HepG2 (cell line): ENCODE measurements around the gene HMCN1. TPM values are rescaled to one million over a fixed set of nuclear protein-coding genes. Genes with fewer than 3 reads are reported as not detected.

Experiments
- ATAC-seq: fragments of 200-7000 bp; cut with Tn5 transposase; 3 replicates; pipeline ENCODE4 v1.9.1; 2020; ENCODE audit warnings: mild to moderate bottlenecking, moderate library complexity
- BruUV-seq: library from RNA; stranded (reverse); fragments of 400-500 nt; replicated peaks from 2 replicates; lab custom pipeline; 2021; lab: Mats Ljungman, UMichigan
- CTCF ChIA-PET: fragments of 300-600 bp; formaldehyde crosslinking; extraction: SDS; loops from one replicate; lab custom pipeline; 2021; ENCODE audit warnings: low total read pairs, inconsistent platforms, low intra/inter-chr PET ratio; lab: Yijun Ruan, JAX
- POLR2A ChIA-PET: fragments of 350-600 bp; sonication (Branson Sonifier 250); formaldehyde crosslinking; loops from one replicate; lab custom pipeline; 2020; ENCODE audit warnings: antibody characterized with exemption, inconsistent platforms; lab: Yijun Ruan, JAX
- DNase-seq: peaks from one replicate; pipeline ENCODE4 v3.0.0-alpha.2; 2015; ENCODE audit warnings: low spot score
- FAIRE-seq: peaks from 3 replicates; lab custom pipeline; 2011; peaks lifted over from hg19 to GRCh38; lab: Jason Lieb, UNC
- H2AFZ ChIP-seq: one replicate; pipeline ENCODE4 v1.6.1; 2011; ENCODE audit warnings: low read length, inconsistent platforms
- H3K27ac ChIP-seq: fragments of 300-600 bp; 3 replicates; pipeline ENCODE4 v1.8.0; 2011; ENCODE audit warnings: mixed run types, mild to moderate bottlenecking, mixed read lengths, low read length, inconsistent platforms; ENCODE audit not compliant: insufficient read depth; ENCODE audit errors: extremely low read length
- H3K27me3 ChIP-seq, 2 experiments: fragments of 200-600 bp in 1 of 2; 2 replicates in 1 of 2; 3 replicates in 1 of 2; pipeline versions ENCODE4 v1.6.0 to v1.8.0; 2011; ENCODE audit warnings: low read length in 2 of 2, mild to moderate bottlenecking in 2 of 2, moderate library complexity in 2 of 2, inconsistent platforms in 1 of 2; ENCODE audit not compliant: insufficient read depth in 2 of 2, control insufficient read depth in 1 of 2
- H3K36me3 ChIP-seq, 2 experiments: fragments of 200-600 bp in 1 of 2; replicated peaks in 1 of 2; 2 replicates in 1 of 2; 3 replicates in 1 of 2; pipeline versions ENCODE4 v1.5.1 to v1.8.0; 2011; ENCODE audit warnings: low read length in 2 of 2, inconsistent platforms in 1 of 2; ENCODE audit not compliant: insufficient read depth in 2 of 2, control insufficient read depth in 1 of 2
- H3K4me1 ChIP-seq: 2 replicates; pipeline ENCODE4 v1.5.1; 2012; ENCODE audit warnings: low read length, inconsistent platforms; ENCODE audit not compliant: insufficient read depth
- H3K4me2 ChIP-seq: 2 replicates; pipeline ENCODE4 v1.6.0; 2011; ENCODE audit warnings: low read depth, low read length, inconsistent platforms
- H3K4me3 ChIP-seq, 3 experiments: fragments of 200-600 bp in 1 of 3; sonication (generic), shearing (Covaris generic) in 1 of 3; replicated peaks in 1 of 3; 2 replicates each; pipeline ENCODE4 v1.5.1; 2011 to 2016; ENCODE audit warnings: low read length in 3 of 3, inconsistent platforms in 2 of 3, low read depth in 2 of 3, mild to moderate bottlenecking in 2 of 3, control low read depth in 1 of 3, mixed read lengths in 1 of 3; ENCODE audit not compliant: insufficient read depth in 1 of 3
- H3K79me2 ChIP-seq: one replicate; pipeline ENCODE4 v1.6.1; 2011; ENCODE audit warnings: low read length, inconsistent platforms; ENCODE audit not compliant: insufficient read depth
- H3K9ac ChIP-seq: 2 replicates; pipeline ENCODE4 v1.6.0; 2011; ENCODE audit warnings: mild to moderate bottlenecking, low read depth, low read length, inconsistent platforms; ENCODE audit not compliant: insufficient read depth
- H3K9me3 ChIP-seq: 2 replicates; pipeline ENCODE4 v1.5.1; 2012; ENCODE audit warnings: mild to moderate bottlenecking, low read length
- H4K20me1 ChIP-seq: 2 replicates; pipeline ENCODE4 v1.6.0; 2011; ENCODE audit warnings: inconsistent platforms, mild to moderate bottlenecking, low read length, moderate library complexity; ENCODE audit not compliant: insufficient read depth
- ATRX ChIP-seq: sonication (generic); formaldehyde crosslinking; IDR thresholded peaks from 2 replicates; pipeline ENCODE4 v1.4.0; 2020; ENCODE audit warnings: missing genetic modification reagents, borderline replicate concordance
- CBFB ChIP-seq: sonication (generic); formaldehyde crosslinking; IDR thresholded peaks from 2 replicates; pipeline ENCODE4 v1.4.0; 2020; ENCODE audit warnings: missing genetic modification reagents
- GPBP1L1 ChIP-seq: sonication (generic); formaldehyde crosslinking; IDR thresholded peaks from 2 replicates; pipeline ENCODE4 v1.5.0; 2020; ENCODE audit warnings: mild to moderate bottlenecking, missing genetic modification reagents
- MAFF ChIP-seq: IDR thresholded peaks from 2 replicates; pipeline ENCODE4 v1.6.1; 2011; ENCODE audit warnings: low read depth, low read length, improper control_type of control experiment
- MAFK ChIP-seq, 2 experiments: IDR thresholded peaks in 1 of 2; conservative IDR thresholded peaks in 1 of 2; 2 replicates each; pipeline ENCODE4 v1.6.1; 2011; ENCODE audit warnings: improper control_type of control experiment in 2 of 2, low read length in 2 of 2
- NFIC ChIP-seq: IDR thresholded peaks from 2 replicates; pipeline ENCODE4 v1.6.1; 2012; ENCODE audit warnings: mild to moderate bottlenecking, low read length, inconsistent platforms
- ZNF7 ChIP-seq: IDR thresholded peaks from 2 replicates; pipeline ENCODE4 v1.6.1; 2016; ENCODE audit warnings: missing biosample characterization, missing genetic modification reagents
- WGBS: methylation state at CpG from one replicate; pipeline ENCODE4 v1.1.6; 2017; ENCODE audit warnings: low lambda C conversion rate; 5-methylcytosine and 5-hydroxymethylcytosine counted together
- in situ Hi-C: cut with HindIII; loops from 2 replicates; pipeline ENCODE4 v1.10.0; 2017; ENCODE audit warnings: low pct_unique_long_range_greater_than_20kb; ENCODE audit not compliant: extremely low pct_ligation_motif_present
- intact Hi-C: fragments of 100-400 bp; cut with micrococcal nuclease; formaldehyde crosslinking; loops from one replicate; pipeline ENCODE4 v1.10.0; 2022; ENCODE audit not compliant: unreplicated experiment
- polyA plus RNA-seq, 8 experiments: library from polyadenylated mRNA; depleted of rRNA in 3 of 8; stranded (reverse) in 7 of 8; unstranded in 1 of 8; fragments of >200 nt; fragmentation: Illumina TruSeq in 4 of 8; extraction: Trizol in 4 of 8; gene quantifications; 2 replicates each; pipeline versions ENCODE4 v1.2.1 to v1.2.3, GENCODE V29; 2011 to 2016; ENCODE audit warnings: low read depth in 4 of 8, missing spikeins in 1 of 8, mixed read lengths in 1 of 8; ENCODE audit not compliant: insufficient read depth in 1 of 8
- total RNA-seq, 5 experiments: library from RNA; depleted of rRNA; stranded (reverse); fragments of >200 nt; fragmentation: Illumina TruSeq; extraction: Trizol; gene quantifications; 2 replicates each; pipeline ENCODE4 v1.2.3, GENCODE V29; 2016; ENCODE audit warnings: low read depth in 1 of 5

Gene HMCN1
- total and polyA plus RNA-seq, 2 of the 13 experiments (the other 11 are each of a cell fraction or from before 2014, with no cell fraction given): 0.03 TPM; not detected in 1

DNA sequence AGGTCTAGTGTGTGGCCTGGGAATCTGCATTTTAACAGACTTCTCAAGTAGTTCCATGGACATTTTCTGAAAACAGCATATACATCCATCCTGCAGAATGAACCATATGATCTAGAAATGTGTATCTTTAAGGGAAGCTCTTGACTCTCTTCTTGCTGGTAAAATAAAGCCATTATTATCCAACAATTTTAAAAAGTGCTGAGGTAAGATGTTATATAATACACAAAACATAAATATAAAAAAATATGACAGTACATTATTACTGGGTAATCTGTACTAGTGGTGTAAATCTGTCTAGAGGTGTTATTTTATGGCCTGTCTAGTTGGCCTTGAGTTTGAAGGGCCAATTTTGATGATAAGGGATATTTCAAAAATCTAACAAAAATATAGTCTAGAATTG, 201.2 kb downstream of the HMCN1 start:
- no TSS peak for BruUV-seq
- H3K4me3 ChIP-seq: no peak overlapping the region
- FAIRE-seq (no peak), ATAC-seq (no peak), DNase-seq (no peak)
- POLR2A ChIA-PET: no interaction called here
- H3K36me3 ChIP-seq: no peaks in the 10 kb centered on the region
- H3K79me2 ChIP-seq: no peaks in the 10 kb centered on the region
- no peak overlapping the region for H2AFZ ChIP-seq
- intact Hi-C loops (no loop called here), in situ Hi-C loops (no loop called here)
- H3K9ac ChIP-seq: no peak overlapping the region
- TF ChIP-seq MAFK (conservative IDR thresholded peaks at IDR 0.05 in 1 of 2, IDR thresholded peaks at IDR 0.05 in 1 of 2; ENCODE audit: low read length in 2 of 2): peak; percentile 16 to 49; a peak in 2 of 4 replicates
- no peak for TF ChIP-seq ATRX (CRISPR knock-in tag)
- peak; percentile 46; the same call in 1 of the 2 replicates for TF ChIP-seq MAFF
- no peaks in the 10 kb centered on the region for H3K4me1 ChIP-seq
- no peaks in the 10 kb centered on the region for H3K27me3 ChIP-seq
- H4K20me1 ChIP-seq: no peaks in the 10 kb centered on the region
- no peak overlapping the region for H3K27ac ChIP-seq
- CTCF ChIA-PET: no interaction called here
- no peak overlapping the region for H3K4me2 ChIP-seq
- no peaks in the 10 kb centered on the region for H3K9me3 ChIP-seq

DNA sequence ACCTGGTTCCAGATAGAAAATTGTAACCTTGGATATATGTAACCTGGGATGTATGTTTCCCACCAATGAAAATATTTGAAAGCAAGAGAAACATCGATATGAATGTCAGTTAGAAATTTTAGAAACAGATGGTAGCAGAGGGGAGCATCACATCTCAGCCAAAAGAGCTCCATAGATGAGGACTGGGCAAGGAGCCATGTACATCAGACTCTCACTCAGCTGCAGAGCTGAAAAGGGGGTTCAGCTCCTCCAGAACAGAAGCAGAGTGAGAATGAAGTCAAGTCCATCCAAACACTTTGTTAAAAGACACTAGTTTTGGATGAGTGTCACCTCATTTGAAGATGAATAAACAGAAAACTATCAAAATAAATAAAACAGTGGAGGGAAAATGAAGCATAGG, 202.4 kb downstream of the HMCN1 start:
- Histone ChIP-seq H3K4me2 (no peak overlapping the region), H3K79me2 (no peaks in the 10 kb centered on the region), H4K20me1 (no peaks in the 10 kb centered on the region), H3K9me3 (no peaks in the 10 kb centered on the region), H3K9ac (no peak overlapping the region), H3K4me3 (no peak overlapping the region), H3K27ac (no peak overlapping the region), H2AFZ (no peak overlapping the region), H3K4me1 (no peaks in the 10 kb centered on the region), H3K36me3 (no peaks in the 10 kb centered on the region), H3K27me3 (no peaks in the 10 kb centered on the region)
- intact Hi-C loops (no loop called here), in situ Hi-C loops (no loop called here)
- TF ChIP-seq CBFB (CRISPR knock-in tag) (no peak), ZNF7 (CRISPR knock-in tag) (no peak), NFIC (no peak), GPBP1L1 (CRISPR knock-in tag) (no peak)
- POLR2A ChIA-PET: no interaction called here
- ATAC-seq (no peak), FAIRE-seq (no peak), DNase-seq (no peak)
- CTCF ChIA-PET: no interaction called here
- BruUV-seq: no TSS peak
- WGBS: 5% methylated on average over 1 of the region's 1 CpG
